ENCODE measurements around the gene SNHG17. TPM values are rescaled to one million over a fixed set of nuclear protein-coding genes. Genes with fewer than 3 reads are reported as not detected.
A peak's percentile ranks its signal among the peaks of the same experiment; 100 is the strongest.

The SNHG17 gene
- polyA plus RNA-seq, 2 of the 4 experiments (the other 2 are of a cell fraction) = 125 to 154 TPM

DNA sequence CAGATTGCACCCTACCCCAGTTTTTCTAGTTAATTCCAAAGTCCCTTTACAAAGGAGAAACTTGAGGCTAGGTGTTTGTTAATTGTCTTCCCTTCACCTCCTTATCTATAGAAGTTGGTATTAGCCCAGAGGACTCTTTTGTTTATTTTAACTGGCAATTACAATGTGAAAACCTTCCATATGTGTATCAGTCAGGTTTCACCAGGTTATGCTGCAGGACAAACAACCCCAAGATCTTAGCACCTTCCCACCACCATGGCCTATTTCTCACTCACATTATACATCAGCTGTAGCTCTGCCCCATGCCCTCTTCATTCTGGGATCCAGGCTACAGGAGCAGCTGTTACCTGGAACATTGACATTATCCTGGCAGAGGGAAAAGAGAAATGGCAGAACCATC is 31.1 kb downstream of the SNHG17 start:
- Histone ChIP-seq H3K4me1 (peaks cover 5% of the 10 kb centered on the region; the same call in 2 of the 3 replicates), H3K9me3 (0 out of 3 replicates have a peak, but pooled peaks cover 3% of the 10 kb centered on the region), H3K27ac (no peak overlapping the region), H3K4me3 (no peak overlapping the region), H3K4me2 (no peak overlapping the region)
- FAIRE-seq = no peak
- no peak for DNase-seq (ENCODE audit: low read depth in 1 of 2, low spot score in 1 of 2)
- ATAC-seq = no peak
- ChIA-PET POLR2A (no interaction called here), CTCF (interaction anchor here (1.6 to 2.9 kb wide), 2 partner anchors 9 to 42 kb away, joined by 4 to 6 read pairs; no protein-coding TSS in a partner anchor)
- TF ChIP-seq MAZ (IDR thresholded peaks at IDR 0.05; ENCODE audit: borderline replicate concordance, low read depth, low read length) (no peak), EP300 (IDR thresholded peaks at IDR 0.05) (no peak), HDAC2 (IDR thresholded peaks at IDR 0.05) (no peak), ELK1 (IDR thresholded peaks at IDR 0.05; ENCODE audit: low read depth, low read length) (no peak), MAFK (IDR thresholded peaks at IDR 0.05; ENCODE audit: partially characterized antibody) (no peak), POLR2A (IDR thresholded peaks at IDR 0.05; ENCODE audit: low read length) (no peak), RNF2 (IDR thresholded peaks at IDR 0.05; ENCODE audit: borderline replicate concordance, low read depth) (no peak), RARB (CRISPR knock-in tag; IDR thresholded peaks at IDR 0.05) (no peak), FOSB (CRISPR knock-in tag; IDR thresholded peaks at IDR 0.05) (no peak), HEYL (CRISPR knock-in tag; IDR thresholded peaks at IDR 0.05) (no peak), RFX5 (IDR thresholded peaks at IDR 0.05) (no peak), FOXS1 (CRISPR knock-in tag; IDR thresholded peaks at IDR 0.05) (no peak), EHMT2 (IDR thresholded peaks at IDR 0.05; ENCODE audit: low read depth) (no peak), RCOR1 (IDR thresholded peaks at IDR 0.05; ENCODE audit: low read depth, low read length) (no peak), HMGXB4 (CRISPR knock-in tag; IDR thresholded peaks at IDR 0.05; ENCODE audit: borderline replicate concordance) (no peak), ZC3H11A (IDR thresholded peaks at IDR 0.05) (no peak), CBX2 (IDR thresholded peaks at IDR 0.05; ENCODE audit: borderline replicate concordance, low read depth) (no peak)

DNA sequence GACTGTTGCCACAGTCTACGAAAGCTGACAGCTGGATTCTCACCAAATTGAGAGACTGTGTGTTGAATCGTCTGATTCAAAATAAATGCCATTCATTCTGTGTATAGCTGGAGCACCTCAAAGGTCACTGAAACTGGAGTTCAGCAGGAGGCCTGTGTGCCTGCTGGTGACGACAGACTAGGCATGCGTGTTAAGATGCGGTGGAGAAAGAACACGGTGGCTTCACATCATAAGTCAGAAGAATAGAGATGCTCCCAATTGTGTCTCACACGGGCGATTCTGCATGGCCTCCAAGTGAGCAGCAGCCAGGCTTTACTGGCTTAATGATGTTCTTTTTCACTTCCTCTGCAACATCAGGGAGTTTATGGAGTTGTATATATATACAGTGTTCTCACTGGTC is 32.3 kb downstream of the SNHG17 start:
- Histone ChIP-seq H3K4me2 (no peak overlapping the region), H3K9me3 (0 out of 3 replicates have a peak, but pooled peaks cover 3% of the 10 kb centered on the region), H3K4me3 (no peak overlapping the region), H3K27ac (no peak overlapping the region), H3K4me1 (no peaks in the 10 kb centered on the region; the same call in 2 of the 3 replicates)
- FAIRE-seq (no peak), ATAC-seq (no peak; a peak in 1 of 6 replicates), DNase-seq (ENCODE audit: low read depth in 1 of 2, low spot score in 1 of 2) (no peak)
- TF ChIP-seq GATA3 (IDR thresholded peaks at IDR 0.05; ENCODE audit: borderline replicate concordance) (no peak), EHMT2 (IDR thresholded peaks at IDR 0.05; ENCODE audit: low read depth) (no peak), ZFP36 (IDR thresholded peaks at IDR 0.05; ENCODE audit: borderline replicate concordance, partially characterized antibody) (no peak)
- TF ChIP-seq, protein P1, sequence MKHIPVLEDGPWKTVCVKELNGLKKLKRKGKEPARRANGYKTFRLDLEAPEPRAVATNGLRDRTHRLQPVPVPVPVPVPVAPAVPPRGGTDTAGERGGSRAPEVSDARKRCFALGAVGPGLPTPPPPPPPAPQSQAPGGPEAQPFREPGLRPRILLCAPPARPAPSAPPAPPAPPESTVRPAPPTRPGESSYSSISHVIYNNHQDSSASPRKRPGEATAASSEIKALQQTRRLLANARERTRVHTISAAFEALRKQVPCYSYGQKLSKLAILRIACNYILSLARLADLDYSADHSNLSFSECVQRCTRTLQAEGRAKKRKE (CRISPR knock-in tag; IDR thresholded peaks at IDR 0.05; ENCODE audit: low read depth) = no peak
- ChIA-PET POLR2A (no interaction called here), CTCF (interaction anchor here (0.9 to 2.9 kb wide), 4 partner anchors 8 to 43 kb away, joined by 3 to 6 read pairs (median 4); no protein-coding TSS in a partner anchor)
- WGBS (ENCODE audit: missing lambda C conversion rate) = 72% methylated on average over 8 of the region's 8 CpGs

- Histone ChIP-seq H3K27ac (no peak overlapping the region), H3K4me1 (no peaks in the 10 kb centered on the region), H3K9me3 (0 out of 3 replicates have a peak, but pooled peaks cover 3% of the 10 kb centered on the region), H3K4me3 (no peak overlapping the region), H3K4me2 (no peak overlapping the region)
- WGBS (ENCODE audit: missing lambda C conversion rate) = 95% methylated on average over 5 of the region's 5 CpGs
- FAIRE-seq = no peak
- CTCF ChIA-PET = interaction anchor here (0.9 to 2.9 kb wide), 3 partner anchors 7 to 13 kb away, joined by 3 to 6 read pairs (median 3); no protein-coding TSS in a partner anchor
- POLR2A ChIA-PET = no interaction called here
- DNase-seq (ENCODE audit: low read depth in 1 of 2, low spot score in 1 of 2) = no peak
- peak in 1 of 2 experiments; percentile 41; a peak in 2 of 6 replicates for ATAC-seq
- no peak for TF ChIP-seq HOXB13 (CRISPR knock-in tag; IDR thresholded peaks at IDR 0.05; ENCODE audit: low read depth)
- TF ChIP-seq ELK1 (IDR thresholded peaks at IDR 0.05; ENCODE audit: low read depth, low read length) = no peak
- TF ChIP-seq EP300 (IDR thresholded peaks at IDR 0.05) = no peak
- TF ChIP-seq CEBPB (IDR thresholded peaks at IDR 0.05) = no peak
- no peak for TF ChIP-seq JUNB (IDR thresholded peaks at IDR 0.05)
- no peak for TF ChIP-seq KDM1A (IDR thresholded peaks at IDR 0.05; ENCODE audit: low read depth)
- TF ChIP-seq CBX8 (IDR thresholded peaks at IDR 0.05) = no peak
- no peak for TF ChIP-seq HOXB5 (CRISPR knock-in tag; IDR thresholded peaks at IDR 0.05)
- no peak for TF ChIP-seq RAD21 (conservative IDR thresholded peaks at IDR 0.05 in 1 of 2, IDR thresholded peaks at IDR 0.05 in 1 of 2)
- no peak for TF ChIP-seq JUN (IDR thresholded peaks at IDR 0.05)
- TF ChIP-seq ZFP36 (IDR thresholded peaks at IDR 0.05; ENCODE audit: borderline replicate concordance, partially characterized antibody) = no peak
- TF ChIP-seq POLR2A (IDR thresholded peaks at IDR 0.05; ENCODE audit: low read length) = no peak
Observed at GRCh38 chr20:38402089-38402488, 33.0 kb downstream of the SNHG17 start.

Measured in A549 (cell line).